A549 (cell line): ENCODE results near the gene CUX1. TPM values are rescaled to one million over a fixed set of nuclear protein-coding genes. Genes with fewer than 3 reads are reported as not detected.

Experiments used
- ATAC-seq, 2 experiments: fragments of 200-7000 bp in 1 of 2; fragments of >200 bp in 1 of 2; cut with Nextera tagmentation in 1 of 2; cut with Tn5 transposase in 1 of 2; 3 replicates each; pipeline versions ENCODE4 v1.8.0 to v1.9.1; 2018 to 2020; ENCODE audit warnings: mild to moderate bottlenecking in 1 of 2, moderate library complexity in 1 of 2
- CTCF ChIA-PET: fragments of 300-600 bp; sonication (Branson Sonifier 250); formaldehyde crosslinking; extraction: SDS; loops from one replicate; lab custom pipeline; 2021; ENCODE audit warnings: antibody characterized with exemption, inconsistent platforms; lab: Yijun Ruan, JAX
- POLR2A ChIA-PET: fragments of 350-600 bp; formaldehyde crosslinking; extraction: SDS; loops from one replicate; lab custom pipeline; 2021; ENCODE audit warnings: antibody characterized with exemption, inconsistent platforms; lab: Yijun Ruan, JAX
- DNase-seq, 2 experiments: peaks; one replicate each; pipeline versions ENCODE4 v3.0.0 to v3.0.0-alpha.2; 2011 to 2016; ENCODE audit warnings: low read depth in 1 of 2, low spot score in 1 of 2
- FAIRE-seq: peaks from 2 replicates; lab custom pipeline; 2011; peaks lifted over from hg19 to GRCh38; lab: Jason Lieb, UNC
- H3K27ac ChIP-seq, 2 experiments: fragments of >200 bp; sonication (Bioruptor Twin); formaldehyde crosslinking; 3 replicates each; pipeline ENCODE4 v1.5.1; 2016 to 2017
- H3K4me1 ChIP-seq: fragments of >200 bp; sonication (Bioruptor Twin); formaldehyde crosslinking; 3 replicates; pipeline ENCODE4 v1.6.1; 2016
- H3K4me2 ChIP-seq: fragments of >200 bp; sonication (Bioruptor Twin); formaldehyde crosslinking; 3 replicates; pipeline ENCODE4 v1.6.1; 2016
- H3K4me3 ChIP-seq: fragments of >200 bp; sonication (Bioruptor Twin); formaldehyde crosslinking; 3 replicates; pipeline ENCODE4 v1.5.1; 2016
- H3K9me3 ChIP-seq: fragments of >200 bp; sonication (Bioruptor Twin); formaldehyde crosslinking; 3 replicates; pipeline ENCODE4 v1.6.1; 2016
- CBX2 ChIP-seq: fragments of 200-600 bp; sonication (generic); IDR thresholded peaks from 2 replicates; pipeline ENCODE4 v1.6.1; 2016; ENCODE audit warnings: low read depth, mild to moderate bottlenecking, borderline replicate concordance
- CEBPB ChIP-seq, 2 experiments: fragments of >200 bp in 1 of 2; sonication (Bioruptor Twin) in 1 of 2; formaldehyde crosslinking in 1 of 2; IDR thresholded peaks; 2 replicates each; pipeline ENCODE4 v1.6.1; 2012 to 2016
- CHD2 ChIP-seq: fragments of 150-350 bp; IDR thresholded peaks from 2 replicates; pipeline ENCODE4 v1.6.1; 2014; ENCODE audit warnings: low read length; ENCODE audit not compliant: partially characterized antibody
- CHD4 ChIP-seq: fragments of 200-600 bp; sonication (generic); IDR thresholded peaks from 2 replicates; pipeline ENCODE4 v1.6.1; 2016; ENCODE audit warnings: antibody characterized with exemption, mild to moderate bottlenecking, borderline replicate concordance
- CTCF ChIP-seq: fragments of >200 bp; sonication (Bioruptor Twin); formaldehyde crosslinking; IDR thresholded peaks from 3 replicates; pipeline ENCODE4 v1.5.1; 2016
- EHF ChIP-seq: fragments of 250-450 bp; sonication (Bioruptor Pico); IDR thresholded peaks from 2 replicates; pipeline ENCODE4 v1.5.0; 2020; ENCODE audit warnings: mild to moderate bottlenecking
- EHMT2 ChIP-seq: fragments of 200-600 bp; sonication (generic); IDR thresholded peaks from 2 replicates; pipeline ENCODE4 v1.6.1; 2016; ENCODE audit warnings: antibody characterized with exemption, low read depth, mild to moderate bottlenecking, moderate library complexity
- EP300 ChIP-seq, 2 experiments: fragments of >200 bp; sonication (Bioruptor Twin); formaldehyde crosslinking; IDR thresholded peaks; 2 replicates in 1 of 2; 3 replicates in 1 of 2; pipeline ENCODE4 v1.6.1; 2016 to 2017
- FOXS1 ChIP-seq: fragments of 250-450 bp; sonication (Bioruptor Pico); IDR thresholded peaks from 2 replicates; pipeline ENCODE4 v1.5.0; 2020; ENCODE audit warnings: mild to moderate bottlenecking, moderate library complexity
- HOXB5 ChIP-seq: fragments of 250-450 bp; sonication (Bioruptor Pico); IDR thresholded peaks from 2 replicates; pipeline ENCODE4 v1.5.0; 2020; ENCODE audit warnings: mild to moderate bottlenecking, moderate library complexity
- JUNB ChIP-seq: fragments of >200 bp; sonication (Bioruptor Twin); formaldehyde crosslinking; IDR thresholded peaks from 2 replicates; pipeline ENCODE4 v1.6.1; 2016
- KDM1A ChIP-seq: fragments of 200-600 bp; sonication (generic); IDR thresholded peaks from 2 replicates; pipeline ENCODE4 v1.6.1; 2016; ENCODE audit warnings: low read depth, mild to moderate bottlenecking
- NPAS2 ChIP-seq: fragments of 250-450 bp; sonication (Bioruptor Pico); IDR thresholded peaks from 2 replicates; pipeline ENCODE4 v1.8.0; 2022; ENCODE audit warnings: mild to moderate bottlenecking, moderate library complexity, borderline replicate concordance
- PBX3 ChIP-seq: IDR thresholded peaks from 2 replicates; pipeline ENCODE4 v1.6.1; 2012
- RNF2 ChIP-seq: fragments of 200-600 bp; sonication (generic); IDR thresholded peaks from 2 replicates; pipeline ENCODE4 v1.6.1; 2016; ENCODE audit warnings: low read depth, mild to moderate bottlenecking, antibody characterized with exemption, moderate library complexity, borderline replicate concordance
- SMC3 ChIP-seq: fragments of >200 bp; sonication (Bioruptor Twin); formaldehyde crosslinking; IDR thresholded peaks from 3 replicates; pipeline ENCODE4 v1.6.1; 2018; ENCODE audit warnings: inconsistent platforms
- ZFP36 ChIP-seq: fragments of 450-650 bp; IDR thresholded peaks from 2 replicates; pipeline ENCODE4 v1.6.1; 2014; ENCODE audit warnings: borderline replicate concordance; ENCODE audit not compliant: partially characterized antibody
- ZNF302 ChIP-seq: fragments of 250-450 bp; sonication (Bioruptor Pico); IDR thresholded peaks from 2 replicates; pipeline ENCODE4 v1.9.0; 2021; ENCODE audit warnings: inconsistent platforms, mild to moderate bottlenecking, moderate library complexity
- ZSCAN20 ChIP-seq: fragments of 250-450 bp; sonication (Bioruptor Pico); IDR thresholded peaks from 2 replicates; pipeline ENCODE4 v1.8.0; 2022; ENCODE audit warnings: mild to moderate bottlenecking, moderate library complexity
- WGBS: methylation state at CpG from one replicate; pipeline ENCODE4 v1.1.6; 2017; ENCODE audit errors: missing lambda C conversion rate; 5-methylcytosine and 5-hydroxymethylcytosine counted together
- polyA plus RNA-seq, 4 experiments: library from polyadenylated mRNA; depleted of rRNA in 3 of 4; stranded (reverse); fragments of >200 nt; fragmentation: RNase III in 1 of 4; extraction: RNeasy Plus Mini Kit Qiagen cat#74134 plus additional on column Dnase treatment in 1 of 4; gene quantifications; 2 replicates in 3 of 4; 3 replicates in 1 of 4; pipeline ENCODE4 v1.2.3, GENCODE V29; 2011 to 2017
- TF ChIP-seq, protein P1 (sequence below): fragments of >200 bp; sonication (Bioruptor Twin); formaldehyde crosslinking; IDR thresholded peaks from 3 replicates; pipeline ENCODE4 v1.6.1; 2016
- TF ChIP-seq, protein P2 (sequence below): fragments of 450-650 bp; IDR thresholded peaks from 2 replicates; pipeline ENCODE4 v1.6.1; 2014; ENCODE audit warnings: antibody characterized with exemption
- TF ChIP-seq, protein P3 (sequence below): fragments of 150-350 bp; IDR thresholded peaks from 2 replicates; pipeline ENCODE4 v1.6.1; 2014; ENCODE audit warnings: low read depth, mild to moderate bottlenecking, low read length

Gene CUX1
- polyA plus RNA-seq, 2 of the 4 experiments (the other 2 are of a cell fraction), result 32.7 to 33.4 TPM

DNA sequence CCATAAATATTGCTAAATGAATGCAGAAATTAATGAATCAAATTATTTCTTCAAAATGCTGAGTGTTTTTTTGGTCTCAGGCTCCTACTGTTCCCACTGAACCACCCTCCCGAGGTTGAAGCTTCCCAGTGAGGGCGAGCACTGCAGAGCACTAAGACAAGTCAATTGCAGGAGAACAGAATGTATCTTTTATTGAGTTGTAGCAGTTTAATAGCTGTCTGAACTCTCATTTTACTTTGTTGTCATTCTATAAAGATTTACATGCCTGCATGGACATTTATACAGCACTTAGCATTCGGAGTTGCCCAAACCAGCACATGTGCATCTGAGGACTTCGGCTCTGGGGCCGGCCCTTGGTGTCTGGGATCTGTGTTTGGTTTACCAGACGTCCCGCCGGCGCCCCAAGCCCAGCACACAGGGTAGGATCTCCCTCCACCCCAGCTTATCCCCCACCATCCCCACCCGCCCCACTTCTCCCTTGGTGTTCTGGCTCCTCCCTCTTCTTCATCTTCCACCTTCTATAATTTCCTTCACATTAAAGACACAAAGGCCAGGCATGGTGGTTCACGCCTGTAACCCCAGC lies 258.2 kb downstream of the CUX1 start:
- TF ChIP-seq PBX3, result no peak
- TF ChIP-seq ZNF302 (CRISPR knock-in tag), result no peak
- TF ChIP-seq, protein P1, sequence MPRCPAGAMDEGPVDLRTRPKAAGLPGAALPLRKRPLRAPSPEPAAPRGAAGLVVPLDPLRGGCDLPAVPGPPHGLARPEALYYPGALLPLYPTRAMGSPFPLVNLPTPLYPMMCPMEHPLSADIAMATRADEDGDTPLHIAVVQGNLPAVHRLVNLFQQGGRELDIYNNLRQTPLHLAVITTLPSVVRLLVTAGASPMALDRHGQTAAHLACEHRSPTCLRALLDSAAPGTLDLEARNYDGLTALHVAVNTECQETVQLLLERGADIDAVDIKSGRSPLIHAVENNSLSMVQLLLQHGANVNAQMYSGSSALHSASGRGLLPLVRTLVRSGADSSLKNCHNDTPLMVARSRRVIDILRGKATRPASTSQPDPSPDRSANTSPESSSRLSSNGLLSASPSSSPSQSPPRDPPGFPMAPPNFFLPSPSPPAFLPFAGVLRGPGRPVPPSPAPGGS, result no peak
- no peak for TF ChIP-seq CHD4
- TF ChIP-seq SMC3, result no peak
- no peak for TF ChIP-seq EP300 (IDR thresholded peaks at IDR 0.05)
- TF ChIP-seq CBX2, result no peak
- no peak for TF ChIP-seq EHF (CRISPR knock-in tag)
- TF ChIP-seq, protein P2, sequence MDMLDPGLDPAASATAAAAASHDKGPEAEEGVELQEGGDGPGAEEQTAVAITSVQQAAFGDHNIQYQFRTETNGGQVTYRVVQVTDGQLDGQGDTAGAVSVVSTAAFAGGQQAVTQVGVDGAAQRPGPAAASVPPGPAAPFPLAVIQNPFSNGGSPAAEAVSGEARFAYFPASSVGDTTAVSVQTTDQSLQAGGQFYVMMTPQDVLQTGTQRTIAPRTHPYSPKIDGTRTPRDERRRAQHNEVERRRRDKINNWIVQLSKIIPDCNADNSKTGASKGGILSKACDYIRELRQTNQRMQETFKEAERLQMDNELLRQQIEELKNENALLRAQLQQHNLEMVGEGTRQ, result no peak
- no peak for TF ChIP-seq CEBPB (IDR thresholded peaks at IDR 0.05)
- no peak for TF ChIP-seq CTCF
- TF ChIP-seq KDM1A, result no peak
- TF ChIP-seq CHD2, result no peak
- no peak for TF ChIP-seq ZFP36
- Histone ChIP-seq H3K4me3 (no peak overlapping the region), H3K27ac (no peak overlapping the region), H3K4me1 (peaks cover 3% of the 10 kb centered on the region; the same call in 1 of the 3 replicates), H3K4me2 (no peak overlapping the region), H3K9me3 (peaks cover 5% of the 10 kb centered on the region; the same call in 1 of the 3 replicates)
- DNase-seq (no peak), FAIRE-seq (no peak), ATAC-seq (no peak)
- ChIA-PET POLR2A (no interaction called here), CTCF (interaction anchor here (0.9 kb wide), 1 partner anchor 22 kb away, joined by 3 read pairs; no protein-coding TSS in a partner anchor)
- 93% methylated on average over 10 of the region's 11 CpGs for WGBS

GRCh38 chr7:102077081-102077480 lies 259.7 kb downstream of the CUX1 start:
- ATAC-seq, result no peak
- no peak for DNase-seq
- TF ChIP-seq ZSCAN20 (CRISPR knock-in tag) (no peak), NPAS2 (CRISPR knock-in tag) (no peak), SMC3 (no peak), HOXB5 (no peak), EHMT2 (no peak), JUNB (no peak), KDM1A (no peak), EHF (CRISPR knock-in tag) (no peak), CBX2 (no peak), FOXS1 (CRISPR knock-in tag) (no peak), RNF2 (no peak), EP300 (IDR thresholded peaks at IDR 0.05) (no peak)
- TF ChIP-seq, protein P2, result no peak
- TF ChIP-seq, protein P3, sequence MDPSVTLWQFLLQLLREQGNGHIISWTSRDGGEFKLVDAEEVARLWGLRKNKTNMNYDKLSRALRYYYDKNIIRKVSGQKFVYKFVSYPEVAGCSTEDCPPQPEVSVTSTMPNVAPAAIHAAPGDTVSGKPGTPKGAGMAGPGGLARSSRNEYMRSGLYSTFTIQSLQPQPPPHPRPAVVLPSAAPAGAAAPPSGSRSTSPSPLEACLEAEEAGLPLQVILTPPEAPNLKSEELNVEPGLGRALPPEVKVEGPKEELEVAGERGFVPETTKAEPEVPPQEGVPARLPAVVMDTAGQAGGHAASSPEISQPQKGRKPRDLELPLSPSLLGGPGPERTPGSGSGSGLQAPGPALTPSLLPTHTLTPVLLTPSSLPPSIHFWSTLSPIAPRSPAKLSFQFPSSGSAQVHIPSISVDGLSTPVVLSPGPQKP, result no peak
- ChIA-PET POLR2A (no interaction called here), CTCF (interaction anchor here (0.7 kb wide), 1 partner anchor 62 kb away, joined by 3 read pairs; no protein-coding TSS in a partner anchor)
- FAIRE-seq, result no peak
- Histone ChIP-seq H3K9me3 (no peaks in the 10 kb centered on the region), H3K4me3 (no peak overlapping the region), H3K4me1 (peaks cover 3% of the 10 kb centered on the region; the same call in 1 of the 3 replicates), H3K4me2 (no peak overlapping the region), H3K27ac (no peak overlapping the region)
- 85% methylated on average over 5 of the region's 5 CpGs for WGBS
